Ovary (tissue), 9 donors: ENCODE measurements around the gene TRIO. TPM values are rescaled to one million over a fixed set of nuclear protein-coding genes. Genes with fewer than 3 reads are reported as not detected.

Experiments
- DNase-seq, 5 donors: peaks; one replicate each; pipeline ENCODE4 v3.0.0-alpha.2; 2019 to 2020
- H3K27ac ChIP-seq, 2 donors: fragments of 200-600 bp; one replicate each; pipeline versions ENCODE4 v1.5.1 to v1.8.0; 2019 to 2022
- H3K27me3 ChIP-seq: fragments of 200-600 bp; one replicate; pipeline ENCODE4 v1.8.0; 2022
- H3K36me3 ChIP-seq: fragments of 200-600 bp; sonication (generic); one replicate; pipeline ENCODE4 v1.5.1; 2019
- H3K4me1 ChIP-seq: one replicate; pipeline ENCODE4 v1.8.1; 2013; ENCODE audit warnings: mild to moderate bottlenecking, moderate library complexity; ENCODE audit not compliant: insufficient read depth
- H3K4me3 ChIP-seq: fragments of 200-600 bp; sonication (generic); one replicate; pipeline ENCODE4 v1.5.1; 2017
- H3K9me3 ChIP-seq, 2 donors: fragments of 200-600 bp in 1 of 2; sonication (generic) in 1 of 2; one replicate each; pipeline versions ENCODE4 v1.5.1 to v1.8.1; 2013 to 2019; ENCODE audit warnings: mild to moderate bottlenecking in 1 of 2, moderate library complexity in 1 of 2
- CTCF ChIP-seq, 3 donors: fragments of 450-650 bp in 2 of 3; fragments of 200-600 bp in 1 of 3; IDR thresholded peaks; one replicate each; pipeline versions ENCODE4 v1.5.1 to v1.8.0; 2016 to 2022; ENCODE audit warnings: antibody characterized with exemption in 3 of 3, mild to moderate bottlenecking in 1 of 3
- EP300 ChIP-seq: sonication (generic); formaldehyde crosslinking; IDR thresholded peaks from one replicate; pipeline ENCODE4 v1.6.1; 2017; ENCODE audit warnings: antibody characterized with exemption
- POLR2A ChIP-seq: fragments of 450-650 bp; IDR thresholded peaks from one replicate; pipeline ENCODE4 v1.6.1; 2017; ENCODE audit warnings: antibody characterized with exemption, mild to moderate bottlenecking, moderate library complexity
- WGBS, 3 donors: extraction: QIAGEN DNeasy Blood & Tissue Kit in 1 of 3; methylation state at CpG; one replicate each; pipeline versions ENCODE4 v1.1.5 to v1.1.7; 2013 to 2017; 5-methylcytosine and 5-hydroxymethylcytosine counted together
- intact Hi-C, 4 donors: fragments of 100-400 bp; cut with DNase I; formaldehyde crosslinking; loops; one replicate each; pipeline versions ENCODE4 v1.11.0 to v1.15.1; 2022 to 2023
- polyA plus RNA-seq, 2 donors: library from polyadenylated mRNA; stranded (reverse); fragments of 200-250 nt in 1 of 2; fragments of 350-450 nt in 1 of 2; fragmentation: Illumina TruSeq in 1 of 2; extraction: RNeasy Lipid Tissue Mini Kit (QIAGEN cat#74804) in 1 of 2; gene quantifications; one replicate each; pipeline ENCODE4 v1.2.3, GENCODE V29; 2013 to 2014
- total RNA-seq, 7 donors: library from RNA; depleted of rRNA in 2 of 7; stranded (reverse); fragments of >200 nt in 2 of 7; fragmentation: NEBNext Ultra II Directional in 3 of 7; extraction: Animal tissue kit (Norgen Biotek cat#: 25700) in 3 of 7; gene quantifications; one replicate each; pipeline versions ENCODE4 v1.1.0 to v1.2.4, GENCODE V29; 2016 to 2023
- donor health status: DM: no; HTN: no; CAD: no; lungs with moderate emphysema.
- donor health status: DM: no; HTN: no; CAD: no.
- donor health status: Bipolar disorder and iron deficiency.
- donor health status: DM: yes; HTN: yes; CAD: no.
- donor health status: DM: no; HTN: no; CAD: no.
- donor health status: DM: yes; HTN: yes; CAD: no.

The TRIO gene
- total and polyA plus RNA-seq, 9 donors: 58.4 to 268 (median 125) TPM

- intact Hi-C loops: no loop called here
- no peak for DNase-seq
- H3K27me3 ChIP-seq: no peaks in the 10 kb centered on the region
Measured at GRCh38 chr5:14523243-14524034, 380.3 kb downstream of the TRIO start.

GRCh38 chr5:14525397-14525796, 382.3 kb downstream of the TRIO start:
- Histone ChIP-seq H3K4me1 (no peaks in the 10 kb centered on the region), H3K9me3 (no peaks in the 10 kb centered on the region), H3K27me3 (no peaks in the 10 kb centered on the region), H3K27ac (no peak overlapping the region), H3K36me3 (no peaks in the 10 kb centered on the region), H3K4me3 (no peak overlapping the region)
- 92 to 96% (median 93%) methylated on average over 4 of the region's 4 CpGs for WGBS, 3 donors
- intact Hi-C loops: no loop called here
- TF ChIP-seq EP300: no peak
- no peak for TF ChIP-seq POLR2A
- DNase-seq: no peak

More at GRCh38 chr5:14523243-14524034, 380.3 kb downstream of the TRIO start:
- WGBS, 3 donors: 91 to 93% (median 91%) methylated on average over 12 of the region's 12 CpGs
- no peaks in the 10 kb centered on the region for H3K4me1 ChIP-seq
- H3K36me3 ChIP-seq: no peaks in the 10 kb centered on the region
- TF ChIP-seq POLR2A (no peak), EP300 (no peak)
- H3K27ac ChIP-seq: no peak overlapping the region
- no peak overlapping the region for H3K4me3 ChIP-seq
- no peaks in the 10 kb centered on the region for H3K9me3 ChIP-seq

- H3K27ac ChIP-seq: no peak overlapping the region
- WGBS, 3 donors: 93 to 98% (median 94%) methylated on average over 2 of the region's 2 CpGs
- H3K4me3 ChIP-seq: no peak overlapping the region
- intact Hi-C loops: no loop called here
- no peaks in the 10 kb centered on the region for H3K36me3 ChIP-seq
- peaks cover under 1% of the 10 kb centered on the region for H3K4me1 ChIP-seq
- H3K9me3 ChIP-seq: no peaks in the 10 kb centered on the region
- no peaks in the 10 kb centered on the region for H3K27me3 ChIP-seq
- no peak for TF ChIP-seq EP300
- no peak for DNase-seq
Measured at GRCh38 chr5:14526493-14526892, 383.4 kb downstream of the TRIO start.

- TF ChIP-seq CTCF (IDR thresholded peaks at IDR 0.05) (no peak), POLR2A (no peak), EP300 (no peak)
- no peak for DNase-seq
- H3K36me3 ChIP-seq: no peaks in the 10 kb centered on the region
Measured at GRCh38 chr5:14528115-14528514, 385.0 kb downstream of the TRIO start.

GRCh38 chr5:14528926-14529325, 385.8 kb downstream of the TRIO start:
- H3K4me3 ChIP-seq: no peak overlapping the region
- H3K36me3 ChIP-seq: no peaks in the 10 kb centered on the region
- WGBS, 3 donors: 19 to 30% (median 27%) methylated on average over 1 of the region's 1 CpG
- H3K9me3 ChIP-seq: no peaks in the 10 kb centered on the region
- H3K27me3 ChIP-seq: no peaks in the 10 kb centered on the region
- peaks cover 6% of the 10 kb centered on the region for H3K4me1 ChIP-seq
- no peak for DNase-seq
- H3K27ac ChIP-seq: no peak overlapping the region
- intact Hi-C loops: no loop called here
- TF ChIP-seq POLR2A (no peak), EP300 (no peak), CTCF (IDR thresholded peaks at IDR 0.05) (no peak)

More at GRCh38 chr5:14528115-14528514, 385.0 kb downstream of the TRIO start:
- Histone ChIP-seq H3K9me3 (no peaks in the 10 kb centered on the region), H3K4me1 (peaks cover 6% of the 10 kb centered on the region), H3K27ac (no peak overlapping the region), H3K4me3 (no peak overlapping the region), H3K27me3 (no peaks in the 10 kb centered on the region)
- 85 to 92% (median 92%) methylated on average over 6 of the region's 6 CpGs for WGBS, 3 donors
- intact Hi-C loops: no loop called here

- Histone ChIP-seq H3K4me3 (no peak overlapping the region), H3K36me3 (no peaks in the 10 kb centered on the region), H3K27me3 (no peaks in the 10 kb centered on the region), H3K9me3 (no peaks in the 10 kb centered on the region), H3K4me1 (peaks cover 8% of the 10 kb centered on the region), H3K27ac (no peak overlapping the region)
- TF ChIP-seq CTCF (IDR thresholded peaks at IDR 0.05) (no peak), EP300 (no peak), POLR2A (no peak)
- WGBS, 3 donors: 11 to 63% (median 12%) methylated on average over 7 of the region's 7 CpGs
- intact Hi-C loops: no loop called here
- no peak for DNase-seq
Measured at GRCh38 chr5:14531668-14532067, 388.5 kb downstream of the TRIO start.
